ENCODE data around the gene DVL2. TPM values are rescaled to one million over a fixed set of nuclear protein-coding genes. Genes with fewer than 3 reads are reported as not detected.
A peak's percentile ranks its signal among the peaks of the same experiment; 100 is the strongest.

The DVL2 gene
- total and polyA plus RNA-seq, 4 donors = 3.4 to 24.5 (median 11.3) TPM

DNA sequence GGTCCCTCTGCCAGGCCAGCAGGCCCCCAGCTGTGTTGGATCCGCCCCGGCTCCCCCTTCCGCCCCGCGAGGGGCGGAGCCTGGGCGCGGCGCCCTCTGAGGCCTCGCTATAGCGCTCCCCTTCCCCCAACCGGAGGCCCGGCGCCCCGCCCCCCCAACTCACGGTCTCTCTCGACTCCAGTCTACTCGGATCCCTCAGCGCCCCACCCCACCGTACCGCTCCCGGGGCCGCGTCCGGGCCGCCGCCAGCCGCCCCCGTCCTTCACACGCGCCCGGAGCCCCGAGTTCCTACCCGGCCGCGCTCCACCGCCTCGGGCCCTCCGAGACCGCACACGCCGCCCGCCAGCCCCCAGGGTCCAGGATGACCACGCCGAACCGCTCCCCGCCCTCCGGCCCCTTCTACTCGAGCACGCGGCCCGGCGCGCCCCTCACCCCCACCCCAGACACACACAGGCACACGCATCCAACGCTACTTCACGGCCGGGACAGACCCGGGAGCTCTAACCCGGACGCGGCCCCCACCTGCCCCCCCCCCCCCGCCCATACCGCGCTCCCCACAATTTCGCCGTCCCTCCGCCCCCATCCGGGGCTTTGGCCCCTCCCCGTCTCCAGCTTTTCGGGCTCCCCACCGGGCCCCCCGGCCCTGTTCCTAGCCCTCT lies 3.6 kb upstream of the DVL2 start:
- TF ChIP-seq GABPA (IDR thresholded peaks at IDR 0.05 in 1 of 2, conservative IDR thresholded peaks at IDR 0.05 in 1 of 2) (no peak), NR2F2 (IDR thresholded peaks at IDR 0.05) (no peak), RXRA (IDR thresholded peaks at IDR 0.05) (no peak), FOXA1 (IDR thresholded peaks at IDR 0.05) (no peak), HNF4A (conservative IDR thresholded peaks at IDR 0.05) (no peak), YY1 (IDR thresholded peaks at IDR 0.05) (no peak), RAD21 (IDR thresholded peaks at IDR 0.05) (no peak), TAF1 (conservative IDR thresholded peaks at IDR 0.05) (no peak), FOXA2 (IDR thresholded peaks at IDR 0.05) (no peak), HNF4G (IDR thresholded peaks at IDR 0.05) (no peak), SP1 (IDR thresholded peaks at IDR 0.05) (no peak), JUND (IDR thresholded peaks at IDR 0.05) (no peak), EGR1 (IDR thresholded peaks at IDR 0.05; ENCODE audit: low read depth in 2 of 2) (no peak)
- TF ChIP-seq, protein P1, sequence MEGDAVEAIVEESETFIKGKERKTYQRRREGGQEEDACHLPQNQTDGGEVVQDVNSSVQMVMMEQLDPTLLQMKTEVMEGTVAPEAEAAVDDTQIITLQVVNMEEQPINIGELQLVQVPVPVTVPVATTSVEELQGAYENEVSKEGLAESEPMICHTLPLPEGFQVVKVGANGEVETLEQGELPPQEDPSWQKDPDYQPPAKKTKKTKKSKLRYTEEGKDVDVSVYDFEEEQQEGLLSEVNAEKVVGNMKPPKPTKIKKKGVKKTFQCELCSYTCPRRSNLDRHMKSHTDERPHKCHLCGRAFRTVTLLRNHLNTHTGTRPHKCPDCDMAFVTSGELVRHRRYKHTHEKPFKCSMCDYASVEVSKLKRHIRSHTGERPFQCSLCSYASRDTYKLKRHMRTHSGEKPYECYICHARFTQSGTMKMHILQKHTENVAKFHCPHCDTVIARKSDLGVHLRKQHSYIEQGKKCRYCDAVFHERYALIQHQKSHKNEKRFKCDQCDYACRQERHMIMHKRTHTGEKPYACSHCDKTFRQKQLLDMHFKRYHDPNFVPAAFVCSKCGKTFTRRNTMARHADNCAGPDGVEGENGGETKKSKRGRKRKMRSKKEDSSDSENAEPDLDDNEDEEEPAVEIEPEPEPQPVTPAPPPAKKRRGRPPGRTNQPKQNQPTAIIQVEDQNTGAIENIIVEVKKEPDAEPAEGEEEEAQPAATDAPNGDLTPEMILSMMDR (IDR thresholded peaks at IDR 0.05; ENCODE audit: low read depth, low read length, missing input control) = no peak
- TF ChIP-seq, protein P2, sequence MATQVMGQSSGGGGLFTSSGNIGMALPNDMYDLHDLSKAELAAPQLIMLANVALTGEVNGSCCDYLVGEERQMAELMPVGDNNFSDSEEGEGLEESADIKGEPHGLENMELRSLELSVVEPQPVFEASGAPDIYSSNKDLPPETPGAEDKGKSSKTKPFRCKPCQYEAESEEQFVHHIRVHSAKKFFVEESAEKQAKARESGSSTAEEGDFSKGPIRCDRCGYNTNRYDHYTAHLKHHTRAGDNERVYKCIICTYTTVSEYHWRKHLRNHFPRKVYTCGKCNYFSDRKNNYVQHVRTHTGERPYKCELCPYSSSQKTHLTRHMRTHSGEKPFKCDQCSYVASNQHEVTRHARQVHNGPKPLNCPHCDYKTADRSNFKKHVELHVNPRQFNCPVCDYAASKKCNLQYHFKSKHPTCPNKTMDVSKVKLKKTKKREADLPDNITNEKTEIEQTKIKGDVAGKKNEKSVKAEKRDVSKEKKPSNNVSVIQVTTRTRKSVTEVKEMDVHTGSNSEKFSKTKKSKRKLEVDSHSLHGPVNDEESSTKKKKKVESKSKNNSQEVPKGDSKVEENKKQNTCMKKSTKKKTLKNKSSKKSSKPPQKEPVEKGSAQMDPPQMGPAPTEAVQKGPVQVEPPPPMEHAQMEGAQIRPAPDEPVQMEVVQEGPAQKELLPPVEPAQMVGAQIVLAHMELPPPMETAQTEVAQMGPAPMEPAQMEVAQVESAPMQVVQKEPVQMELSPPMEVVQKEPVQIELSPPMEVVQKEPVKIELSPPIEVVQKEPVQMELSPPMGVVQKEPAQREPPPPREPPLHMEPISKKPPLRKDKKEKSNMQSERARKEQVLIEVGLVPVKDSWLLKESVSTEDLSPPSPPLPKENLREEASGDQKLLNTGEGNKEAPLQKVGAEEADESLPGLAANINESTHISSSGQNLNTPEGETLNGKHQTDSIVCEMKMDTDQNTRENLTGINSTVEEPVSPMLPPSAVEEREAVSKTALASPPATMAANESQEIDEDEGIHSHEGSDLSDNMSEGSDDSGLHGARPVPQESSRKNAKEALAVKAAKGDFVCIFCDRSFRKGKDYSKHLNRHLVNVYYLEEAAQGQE (IDR thresholded peaks at IDR 0.05) = no peak
- TF ChIP-seq, protein P3, sequence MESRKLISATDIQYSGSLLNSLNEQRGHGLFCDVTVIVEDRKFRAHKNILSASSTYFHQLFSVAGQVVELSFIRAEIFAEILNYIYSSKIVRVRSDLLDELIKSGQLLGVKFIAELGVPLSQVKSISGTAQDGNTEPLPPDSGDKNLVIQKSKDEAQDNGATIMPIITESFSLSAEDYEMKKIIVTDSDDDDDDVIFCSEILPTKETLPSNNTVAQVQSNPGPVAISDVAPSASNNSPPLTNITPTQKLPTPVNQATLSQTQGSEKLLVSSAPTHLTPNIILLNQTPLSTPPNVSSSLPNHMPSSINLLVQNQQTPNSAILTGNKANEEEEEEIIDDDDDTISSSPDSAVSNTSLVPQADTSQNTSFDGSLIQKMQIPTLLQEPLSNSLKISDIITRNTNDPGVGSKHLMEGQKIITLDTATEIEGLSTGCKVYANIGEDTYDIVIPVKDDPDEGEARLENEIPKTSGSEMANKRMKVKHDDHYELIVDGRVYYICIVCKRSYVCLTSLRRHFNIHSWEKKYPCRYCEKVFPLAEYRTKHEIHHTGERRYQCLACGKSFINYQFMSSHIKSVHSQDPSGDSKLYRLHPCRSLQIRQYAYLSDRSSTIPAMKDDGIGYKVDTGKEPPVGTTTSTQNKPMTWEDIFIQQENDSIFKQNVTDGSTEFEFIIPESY (IDR thresholded peaks at IDR 0.05) = no peak
- TF ChIP-seq, protein P4, sequence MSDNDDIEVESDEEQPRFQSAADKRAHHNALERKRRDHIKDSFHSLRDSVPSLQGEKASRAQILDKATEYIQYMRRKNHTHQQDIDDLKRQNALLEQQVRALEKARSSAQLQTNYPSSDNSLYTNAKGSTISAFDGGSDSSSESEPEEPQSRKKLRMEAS (IDR thresholded peaks at IDR 0.05) = no peak
- peak; percentile 93 for DNase-seq (ENCODE audit: low spot score)
- Histone ChIP-seq H3K27ac (ENCODE audit: low read depth in 1 of 2, low read length in 2 of 2) (peak overlapping the region; percentile 90 to 92), H3K36me3 (ENCODE audit: control insufficient read depth in 4 of 4, insufficient read depth in 3 of 4, low read depth in 1 of 4, low read length in 3 of 4) (peaks cover 7 to 24% (median 14%) of the 10 kb centered on the region in 4 donors), H3K27me3 (ENCODE audit: control insufficient read depth in 4 of 4, insufficient read depth in 4 of 4, low read length in 3 of 4) (no peaks in the 10 kb centered on the region), H3K9ac (ENCODE audit: low read depth in 1 of 2, low read length in 2 of 2) (peak overlapping the region in 1 of 2 donors; percentile 54), H3K4me1 (ENCODE audit: control insufficient read depth in 4 of 4, insufficient read depth in 4 of 4, low read length in 3 of 4) (peaks cover 4 to 58% (median 46%) of the 10 kb centered on the region in 4 donors), H3K9me3 (ENCODE audit: control insufficient read depth in 4 of 4, low read length in 3 of 4) (no peaks in the 10 kb centered on the region), H3K4me3 (ENCODE audit: low read depth in 1 of 3, low read length in 3 of 3) (peak overlapping the region; percentile 12 to 94 (median 88))
- 1% methylated on average over 73 of the region's 73 CpGs for WGBS
